Fibroblast of pulmonary artery (primary cell): Measurements from ENCODE around the gene OLFML2A.
A peak's percentile ranks its signal among the peaks of the same experiment; 100 is the strongest.

Experiments
- DNase-seq: peaks from one replicate; pipeline ENCODE4 v3.0.0-alpha.2; 2010; ENCODE audit warnings: low read depth
- H3K4me3 ChIP-seq: replicated peaks from 2 replicates; pipeline ENCODE4 v1.5.1; 2011; ENCODE audit warnings: low read depth, mild to moderate bottlenecking, control low read depth, low read length, moderate library complexity
- TF ChIP-seq, protein P1 (sequence below): IDR thresholded peaks from 2 replicates; pipeline ENCODE4 v1.5.1; 2011; ENCODE audit warnings: mild to moderate bottlenecking, control low read depth, low read length, inconsistent platforms; ENCODE audit errors: missing control alignments

OLFML2A gene

DNA sequence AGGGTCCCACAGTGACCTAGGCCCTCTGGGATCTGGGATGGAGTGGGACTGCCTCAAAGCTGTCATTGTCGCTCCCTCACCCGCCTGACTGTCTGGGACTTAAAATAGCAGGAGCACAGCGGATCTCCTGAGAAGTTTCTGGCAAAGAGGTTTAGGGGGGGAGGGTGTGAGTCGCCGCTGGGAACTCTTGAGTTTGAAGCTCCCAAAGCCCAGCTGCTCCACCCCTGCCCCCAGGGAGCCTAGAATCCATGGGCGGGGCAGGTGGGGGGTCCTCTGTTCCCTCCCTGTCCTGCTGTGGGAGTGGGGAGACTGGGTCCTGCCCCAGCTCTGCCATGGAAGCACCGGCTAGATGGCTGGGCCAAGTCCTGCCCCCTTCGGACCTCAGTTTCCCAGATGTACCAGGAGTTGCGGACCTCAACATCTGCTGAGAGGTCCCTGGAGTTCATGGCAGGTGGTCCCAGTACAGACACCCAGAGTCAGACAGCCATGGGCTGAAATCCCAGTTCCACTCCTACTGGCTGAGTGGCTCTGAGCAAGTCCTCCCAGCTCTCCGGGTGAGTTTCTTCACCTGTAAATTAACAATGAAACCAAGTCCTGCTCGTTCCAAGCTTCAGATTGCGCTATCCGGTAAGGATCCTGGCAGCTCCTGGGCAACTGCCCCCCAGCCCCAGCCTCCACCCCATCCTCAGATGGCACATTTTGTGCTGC, 75.3 kb downstream of the OLFML2A start:
- DNase-seq = no peak
- no peak overlapping the region for H3K4me3 ChIP-seq
- TF ChIP-seq, protein P1, sequence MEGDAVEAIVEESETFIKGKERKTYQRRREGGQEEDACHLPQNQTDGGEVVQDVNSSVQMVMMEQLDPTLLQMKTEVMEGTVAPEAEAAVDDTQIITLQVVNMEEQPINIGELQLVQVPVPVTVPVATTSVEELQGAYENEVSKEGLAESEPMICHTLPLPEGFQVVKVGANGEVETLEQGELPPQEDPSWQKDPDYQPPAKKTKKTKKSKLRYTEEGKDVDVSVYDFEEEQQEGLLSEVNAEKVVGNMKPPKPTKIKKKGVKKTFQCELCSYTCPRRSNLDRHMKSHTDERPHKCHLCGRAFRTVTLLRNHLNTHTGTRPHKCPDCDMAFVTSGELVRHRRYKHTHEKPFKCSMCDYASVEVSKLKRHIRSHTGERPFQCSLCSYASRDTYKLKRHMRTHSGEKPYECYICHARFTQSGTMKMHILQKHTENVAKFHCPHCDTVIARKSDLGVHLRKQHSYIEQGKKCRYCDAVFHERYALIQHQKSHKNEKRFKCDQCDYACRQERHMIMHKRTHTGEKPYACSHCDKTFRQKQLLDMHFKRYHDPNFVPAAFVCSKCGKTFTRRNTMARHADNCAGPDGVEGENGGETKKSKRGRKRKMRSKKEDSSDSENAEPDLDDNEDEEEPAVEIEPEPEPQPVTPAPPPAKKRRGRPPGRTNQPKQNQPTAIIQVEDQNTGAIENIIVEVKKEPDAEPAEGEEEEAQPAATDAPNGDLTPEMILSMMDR = no peak

DNA sequence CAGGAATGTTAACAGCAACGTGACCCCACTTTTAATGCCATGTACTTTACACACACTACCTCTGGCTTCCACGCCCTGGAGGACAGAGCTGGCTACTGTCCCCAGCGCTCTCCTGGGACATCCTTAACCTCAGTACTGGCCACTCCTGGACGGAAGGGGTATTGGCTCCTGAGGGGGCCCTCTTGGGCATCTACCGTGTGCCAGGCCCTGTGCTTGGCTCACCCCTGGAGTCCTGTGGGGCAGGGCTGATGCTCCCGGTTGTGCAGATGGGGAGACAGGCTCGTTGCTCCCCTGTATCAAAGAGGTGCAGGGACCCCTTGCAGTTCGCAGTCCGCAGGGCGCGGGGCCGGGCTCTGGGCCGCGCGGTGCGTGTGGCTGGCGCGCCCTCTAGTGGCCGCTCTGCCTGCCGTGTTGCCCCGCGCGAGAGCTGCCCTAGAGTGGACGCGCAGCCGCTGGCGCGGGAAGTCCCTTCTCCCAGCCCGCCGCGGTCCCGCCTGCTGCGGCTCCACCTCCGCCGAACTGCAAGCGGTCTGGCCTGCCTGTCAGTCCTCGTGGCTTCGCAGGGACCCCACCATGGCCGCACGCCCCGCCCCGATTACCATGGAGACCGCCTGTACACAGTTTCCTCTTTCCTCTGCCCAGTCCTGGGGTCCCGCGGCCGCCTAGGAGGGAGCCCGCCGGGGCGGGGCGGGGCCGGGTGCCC, 76.0 kb downstream of the OLFML2A start, which contains the start of gene WDR38:
Gene WDR38 (plus strand): TSS at position 632 of the 703 bp plus-strand sequence. CDS start 72 bp downstream, outside the sequence.
- TF ChIP-seq, protein P1 = peak; percentile 73
- DNase-seq = peak; percentile 67

DNA sequence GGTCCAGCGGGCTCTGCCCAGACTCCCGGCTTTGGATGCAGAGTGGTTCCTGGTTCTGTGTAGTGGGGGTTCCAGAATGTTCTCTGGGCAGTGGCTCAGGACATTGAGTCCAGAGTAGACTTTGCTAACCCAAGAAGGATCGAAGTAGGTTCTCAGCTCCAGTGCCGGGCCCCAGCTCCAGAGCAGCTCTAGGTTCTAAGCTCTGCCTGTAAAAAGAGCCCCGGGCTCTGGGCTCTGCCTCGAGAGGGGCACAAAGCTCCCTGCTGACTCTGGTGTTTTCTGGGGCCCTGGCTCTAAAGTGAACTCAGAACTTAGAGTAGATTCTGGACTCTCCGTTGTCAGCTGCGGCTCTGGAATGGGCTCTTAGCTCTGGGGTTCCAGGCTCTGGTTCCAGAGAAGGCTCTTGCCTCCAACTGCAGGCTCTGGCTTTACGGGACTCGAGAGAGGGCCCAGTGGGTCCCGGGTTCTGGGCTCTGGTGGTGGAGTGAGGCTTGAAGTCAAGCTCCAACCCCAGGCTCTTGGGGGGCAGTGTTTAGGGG, 76.7 kb downstream of the OLFML2A start:
- no peak for DNase-seq
- peak overlapping the region; percentile 47 for H3K4me3 ChIP-seq
- TF ChIP-seq, protein P1 = no peak

More for the DNA sequence above, 76.0 kb downstream of the OLFML2A start, which contains the start of gene WDR38:
- peak within 1 kb of the TSS; percentile 47 for H3K4me3 ChIP-seq

DNA sequence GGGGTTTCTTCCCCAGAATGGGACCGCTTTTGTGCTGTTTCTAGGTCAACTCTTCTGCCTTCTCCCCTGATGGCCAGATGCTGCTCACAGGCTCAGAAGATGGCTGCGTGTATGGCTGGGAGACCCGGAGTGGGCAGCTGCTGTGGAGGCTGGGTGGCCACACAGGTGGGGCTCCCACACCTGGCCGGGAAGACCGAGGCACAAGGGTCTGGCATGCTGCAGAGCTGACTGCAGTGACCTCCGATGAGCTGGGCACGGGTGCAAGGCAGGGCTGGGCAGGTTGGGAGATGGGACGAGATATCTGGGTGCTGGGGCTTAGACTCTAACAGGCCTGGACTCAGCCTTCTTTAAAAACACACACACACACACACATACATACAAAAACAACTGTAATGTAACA, 77.2 kb downstream of the OLFML2A start:
- no peak for DNase-seq
- no peak overlapping the region for H3K4me3 ChIP-seq
- TF ChIP-seq, protein P1 = no peak

DNA sequence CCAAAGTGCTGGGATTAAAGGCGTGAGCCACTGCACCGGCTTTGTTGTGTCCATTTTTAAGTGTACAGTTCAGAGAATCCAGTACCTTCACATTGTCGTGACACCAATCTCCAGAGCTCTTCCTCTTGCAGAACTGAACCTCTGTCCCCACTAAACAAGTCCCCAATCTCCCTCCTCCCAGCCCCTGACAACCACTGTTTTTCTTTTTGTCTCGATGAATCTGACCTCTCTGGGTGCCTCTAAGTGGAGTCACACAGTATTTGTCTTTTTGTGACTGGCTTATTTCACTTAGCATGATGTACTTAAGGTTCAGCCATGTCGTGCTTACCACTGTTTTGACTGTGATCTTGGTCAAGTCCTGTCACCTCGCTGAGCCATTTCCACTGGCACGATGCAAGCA, 77.9 kb downstream of the OLFML2A start:
- no peak overlapping the region for H3K4me3 ChIP-seq
- DNase-seq = no peak
- TF ChIP-seq, protein P1 = no peak

DNA sequence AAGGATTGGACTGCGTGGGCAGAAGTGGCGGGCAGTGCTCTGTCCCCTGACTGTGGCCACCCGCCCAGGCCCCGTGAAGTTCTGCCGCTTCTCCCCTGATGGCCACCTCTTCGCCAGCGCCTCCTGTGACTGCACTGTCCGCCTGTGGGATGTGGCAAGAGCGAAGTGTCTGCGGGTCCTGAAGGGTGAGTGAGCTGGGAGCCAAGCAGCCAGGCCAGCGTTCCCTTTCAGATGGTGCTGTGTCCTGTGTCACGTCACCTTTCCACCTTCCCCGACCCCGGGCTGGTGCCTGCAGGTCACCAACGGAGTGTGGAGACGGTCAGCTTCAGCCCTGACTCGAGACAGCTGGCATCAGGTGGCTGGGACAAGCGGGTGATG, 78.6 kb downstream of the OLFML2A start:
- H3K4me3 ChIP-seq = no peak overlapping the region
- no peak for DNase-seq
- TF ChIP-seq, protein P1 = no peak
